ENCODE data around the gene PPP3R1.

- TF ChIP-seq EZH2 (IDR thresholded peaks at IDR 0.05; ENCODE audit: borderline replicate concordance, low read depth, low read length, poor library complexity, severe bottlenecking), result no peak
- TF ChIP-seq, protein P1, sequence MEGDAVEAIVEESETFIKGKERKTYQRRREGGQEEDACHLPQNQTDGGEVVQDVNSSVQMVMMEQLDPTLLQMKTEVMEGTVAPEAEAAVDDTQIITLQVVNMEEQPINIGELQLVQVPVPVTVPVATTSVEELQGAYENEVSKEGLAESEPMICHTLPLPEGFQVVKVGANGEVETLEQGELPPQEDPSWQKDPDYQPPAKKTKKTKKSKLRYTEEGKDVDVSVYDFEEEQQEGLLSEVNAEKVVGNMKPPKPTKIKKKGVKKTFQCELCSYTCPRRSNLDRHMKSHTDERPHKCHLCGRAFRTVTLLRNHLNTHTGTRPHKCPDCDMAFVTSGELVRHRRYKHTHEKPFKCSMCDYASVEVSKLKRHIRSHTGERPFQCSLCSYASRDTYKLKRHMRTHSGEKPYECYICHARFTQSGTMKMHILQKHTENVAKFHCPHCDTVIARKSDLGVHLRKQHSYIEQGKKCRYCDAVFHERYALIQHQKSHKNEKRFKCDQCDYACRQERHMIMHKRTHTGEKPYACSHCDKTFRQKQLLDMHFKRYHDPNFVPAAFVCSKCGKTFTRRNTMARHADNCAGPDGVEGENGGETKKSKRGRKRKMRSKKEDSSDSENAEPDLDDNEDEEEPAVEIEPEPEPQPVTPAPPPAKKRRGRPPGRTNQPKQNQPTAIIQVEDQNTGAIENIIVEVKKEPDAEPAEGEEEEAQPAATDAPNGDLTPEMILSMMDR (conservative IDR thresholded peaks at IDR 0.05; ENCODE audit: low read depth, low read length), result no peak
Observed at GRCh38 chr2:68178432-68178831, 73.9 kb downstream of the PPP3R1 start.
